Measurements from ENCODE around the gene TGIF1. TPM values are rescaled to one million over a fixed set of nuclear protein-coding genes. Genes with fewer than 3 reads are reported as not detected.

TGIF1 gene
- total RNA-seq, 1 experiment from 2014 or later: 110 TPM

- H2AFZ ChIP-seq (ENCODE audit: low read length): no peak overlapping the region
Observed at GRCh38 chr18:3441290-3441689, 8.7 kb upstream of the TGIF1 start.

DNA sequence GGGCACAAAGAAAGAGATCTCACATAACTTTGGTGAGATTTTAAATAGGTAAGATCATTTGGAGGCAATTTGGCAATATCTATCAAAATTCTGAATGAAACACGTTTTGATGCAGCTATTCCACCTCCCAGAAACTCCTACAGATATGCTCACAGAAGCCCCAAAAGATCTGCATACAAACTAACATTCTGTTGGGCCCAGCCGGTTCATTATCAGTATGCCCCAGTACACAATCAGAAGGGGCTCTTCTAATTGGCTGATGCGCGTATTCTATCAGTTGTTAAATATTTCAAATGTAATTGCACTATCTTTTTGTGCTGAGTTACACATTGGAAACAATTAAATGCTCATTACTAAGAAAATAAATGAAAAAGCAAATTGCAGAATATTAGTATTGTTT lies 7.1 kb upstream of the TGIF1 start:
- Histone ChIP-seq H3K9me3 (ENCODE audit: low read length) (no peaks in the 10 kb centered on the region), H3K36me3 (ENCODE audit: insufficient read depth, low read length) (no peaks in the 10 kb centered on the region), H3K4me3 (ENCODE audit: low read length) (no peak overlapping the region), H3K27ac (ENCODE audit: low read length) (no peak overlapping the region), H2AFZ (ENCODE audit: low read length) (no peak overlapping the region), H3K9ac (ENCODE audit: low read length) (no peak overlapping the region), H3K79me2 (ENCODE audit: low read length) (no peaks in the 10 kb centered on the region), H4K20me1 (ENCODE audit: insufficient read depth, low read depth, low read length) (no peaks in the 10 kb centered on the region), H3K4me2 (ENCODE audit: low read depth, low read length, poor library complexity, severe bottlenecking) (no peak overlapping the region), H3K4me1 (ENCODE audit: low read length) (peaks cover 14% of the 10 kb centered on the region), H3K27me3 (ENCODE audit: low read length) (no peaks in the 10 kb centered on the region), H3K9me2 (replicated peaks; ENCODE audit: insufficient read depth, low read length) (no peaks in the 10 kb centered on the region)
- no peak for DNase-seq

More at GRCh38 chr18:3441290-3441689, 8.7 kb upstream of the TGIF1 start:
- no peaks in the 10 kb centered on the region for H3K9me2 ChIP-seq (replicated peaks; ENCODE audit: insufficient read depth, low read length)
- H3K4me3 ChIP-seq (ENCODE audit: low read length): no peak overlapping the region
- no peaks in the 10 kb centered on the region for H3K9me3 ChIP-seq (ENCODE audit: low read length)
- H3K4me2 ChIP-seq (ENCODE audit: low read depth, low read length, poor library complexity, severe bottlenecking): no peak overlapping the region
- H3K79me2 ChIP-seq (ENCODE audit: low read length): no peaks in the 10 kb centered on the region
- H3K27ac ChIP-seq (ENCODE audit: low read length): no peak overlapping the region
- H3K36me3 ChIP-seq (ENCODE audit: insufficient read depth, low read length): no peaks in the 10 kb centered on the region
- H3K9ac ChIP-seq (ENCODE audit: low read length): no peak overlapping the region
- H3K4me1 ChIP-seq (ENCODE audit: low read length): no peaks in the 10 kb centered on the region; the same call in 1 of the 2 replicates
- H3K27me3 ChIP-seq (ENCODE audit: low read length): no peaks in the 10 kb centered on the region
- DNase-seq: no peak
- H4K20me1 ChIP-seq (ENCODE audit: insufficient read depth, low read depth, low read length): no peaks in the 10 kb centered on the region

- H3K9me3 ChIP-seq (ENCODE audit: low read length): no peaks in the 10 kb centered on the region
- H3K4me2 ChIP-seq (ENCODE audit: low read depth, low read length, poor library complexity, severe bottlenecking): no peak overlapping the region
- no peaks in the 10 kb centered on the region for H3K79me2 ChIP-seq (ENCODE audit: low read length)
- no peak overlapping the region for H2AFZ ChIP-seq (ENCODE audit: low read length)
- H3K4me1 ChIP-seq (ENCODE audit: low read length): peaks cover 20% of the 10 kb centered on the region
- DNase-seq: no peak
- H3K27ac ChIP-seq (ENCODE audit: low read length): no peak overlapping the region
- H3K27me3 ChIP-seq (ENCODE audit: low read length): no peaks in the 10 kb centered on the region
- no peaks in the 10 kb centered on the region for H3K36me3 ChIP-seq (ENCODE audit: insufficient read depth, low read length)
- no peak overlapping the region for H3K4me3 ChIP-seq (ENCODE audit: low read length)
- H4K20me1 ChIP-seq (ENCODE audit: insufficient read depth, low read depth, low read length): no peaks in the 10 kb centered on the region
- H3K9me2 ChIP-seq (replicated peaks; ENCODE audit: insufficient read depth, low read length): no peaks in the 10 kb centered on the region
- no peak overlapping the region for H3K9ac ChIP-seq (ENCODE audit: low read length)
Observed at GRCh38 chr18:3444296-3444695, 5.7 kb upstream of the TGIF1 start.

GRCh38 chr18:3444954-3445353 lies 5.0 kb upstream of the TGIF1 start:
- Histone ChIP-seq H3K4me2 (ENCODE audit: low read depth, low read length, poor library complexity, severe bottlenecking) (no peak overlapping the region), H3K9ac (ENCODE audit: low read length) (no peak overlapping the region), H3K27me3 (ENCODE audit: low read length) (no peaks in the 10 kb centered on the region), H2AFZ (ENCODE audit: low read length) (no peak overlapping the region), H3K4me1 (ENCODE audit: low read length) (peaks cover 20% of the 10 kb centered on the region), H3K36me3 (ENCODE audit: insufficient read depth, low read length) (no peaks in the 10 kb centered on the region), H3K9me3 (ENCODE audit: low read length) (no peaks in the 10 kb centered on the region), H4K20me1 (ENCODE audit: insufficient read depth, low read depth, low read length) (no peaks in the 10 kb centered on the region), H3K4me3 (ENCODE audit: low read length) (no peak overlapping the region), H3K9me2 (replicated peaks; ENCODE audit: insufficient read depth, low read length) (no peaks in the 10 kb centered on the region), H3K27ac (ENCODE audit: low read length) (no peak overlapping the region), H3K79me2 (ENCODE audit: low read length) (no peaks in the 10 kb centered on the region)
- DNase-seq: no peak

DNA sequence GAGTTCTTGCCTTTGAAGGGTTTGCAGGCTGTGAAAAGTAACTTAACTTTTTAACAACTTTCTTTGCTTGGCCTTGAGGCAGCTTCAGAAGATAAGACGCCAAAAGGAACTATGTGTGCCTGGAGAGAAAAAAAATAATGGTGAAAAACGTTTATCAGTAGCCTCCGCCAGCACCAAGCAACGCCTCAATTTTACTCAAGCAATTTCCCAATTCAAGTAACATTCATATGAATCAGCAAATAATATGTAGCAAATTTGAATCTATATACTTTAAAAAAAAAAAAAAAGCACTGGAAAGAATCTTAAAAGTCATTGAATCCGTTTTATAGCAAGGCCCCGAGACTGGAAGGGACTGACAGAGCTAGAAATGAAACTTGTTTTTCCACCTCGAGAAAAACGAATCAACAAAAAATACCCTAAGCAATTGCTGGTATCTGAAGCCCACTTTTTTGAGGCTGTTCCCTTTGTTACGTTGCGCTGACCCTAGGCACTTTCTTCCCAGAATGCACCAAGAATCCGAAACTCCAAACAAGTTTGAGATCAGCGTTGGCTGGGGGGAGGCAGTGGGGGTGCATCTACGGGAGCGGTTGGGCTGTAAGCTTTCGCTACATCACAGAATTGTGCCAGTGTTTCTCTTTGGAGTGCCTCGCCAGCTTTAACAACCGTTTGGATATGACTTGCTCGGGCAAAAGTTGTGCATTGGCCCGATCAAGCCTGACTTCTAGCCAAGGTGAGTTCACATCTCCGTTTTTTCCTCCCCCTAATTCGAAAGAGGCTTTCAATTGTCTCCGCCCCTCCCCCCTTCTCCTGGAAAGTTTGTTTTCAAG lies 2.7 kb upstream of the TGIF1 start:
- H2AFZ ChIP-seq (ENCODE audit: low read length): peak overlapping the region; percentile 68
- peak overlapping the region; percentile 73 for H3K9ac ChIP-seq (ENCODE audit: low read length)
- H4K20me1 ChIP-seq (ENCODE audit: insufficient read depth, low read depth, low read length): no peaks in the 10 kb centered on the region
- H3K36me3 ChIP-seq (ENCODE audit: insufficient read depth, low read length): no peaks in the 10 kb centered on the region
- peaks cover 21% of the 10 kb centered on the region for H3K4me1 ChIP-seq (ENCODE audit: low read length)
- no peaks in the 10 kb centered on the region for H3K9me2 ChIP-seq (replicated peaks; ENCODE audit: insufficient read depth, low read length)
- peaks cover 22% of the 10 kb centered on the region for H3K79me2 ChIP-seq (ENCODE audit: low read length)
- peak overlapping the region; percentile 97 for H3K4me3 ChIP-seq (ENCODE audit: low read length)
- no peak overlapping the region for H3K27ac ChIP-seq (ENCODE audit: low read length)
- peak overlapping the region; percentile 79 for H3K4me2 ChIP-seq (ENCODE audit: low read depth, low read length, poor library complexity, severe bottlenecking)
- DNase-seq: no peak
- H3K27me3 ChIP-seq (ENCODE audit: low read length): no peaks in the 10 kb centered on the region
- H3K9me3 ChIP-seq (ENCODE audit: low read length): no peaks in the 10 kb centered on the region

- H3K27ac ChIP-seq (ENCODE audit: low read length): peak overlapping the region; percentile 89
- H3K27me3 ChIP-seq (ENCODE audit: low read length): no peaks in the 10 kb centered on the region
- H3K4me3 ChIP-seq (ENCODE audit: low read length): peak overlapping the region; percentile 97
- peaks cover 31% of the 10 kb centered on the region for H3K79me2 ChIP-seq (ENCODE audit: low read length)
- no peaks in the 10 kb centered on the region for H3K9me2 ChIP-seq (replicated peaks; ENCODE audit: insufficient read depth, low read length)
- H3K9ac ChIP-seq (ENCODE audit: low read length): peak overlapping the region; percentile 73
- peak overlapping the region; percentile 68 for H2AFZ ChIP-seq (ENCODE audit: low read length)
- DNase-seq: peak; percentile 93
- peak overlapping the region; percentile 79 for H3K4me2 ChIP-seq (ENCODE audit: low read depth, low read length, poor library complexity, severe bottlenecking)
- no peaks in the 10 kb centered on the region for H3K9me3 ChIP-seq (ENCODE audit: low read length)
- H3K36me3 ChIP-seq (ENCODE audit: insufficient read depth, low read length): no peaks in the 10 kb centered on the region
- H4K20me1 ChIP-seq (ENCODE audit: insufficient read depth, low read depth, low read length): no peaks in the 10 kb centered on the region
- H3K4me1 ChIP-seq (ENCODE audit: low read length): peaks cover 30% of the 10 kb centered on the region
Observed at GRCh38 chr18:3447895-3448837, 1.8 kb upstream of the TGIF1 start.

DNA sequence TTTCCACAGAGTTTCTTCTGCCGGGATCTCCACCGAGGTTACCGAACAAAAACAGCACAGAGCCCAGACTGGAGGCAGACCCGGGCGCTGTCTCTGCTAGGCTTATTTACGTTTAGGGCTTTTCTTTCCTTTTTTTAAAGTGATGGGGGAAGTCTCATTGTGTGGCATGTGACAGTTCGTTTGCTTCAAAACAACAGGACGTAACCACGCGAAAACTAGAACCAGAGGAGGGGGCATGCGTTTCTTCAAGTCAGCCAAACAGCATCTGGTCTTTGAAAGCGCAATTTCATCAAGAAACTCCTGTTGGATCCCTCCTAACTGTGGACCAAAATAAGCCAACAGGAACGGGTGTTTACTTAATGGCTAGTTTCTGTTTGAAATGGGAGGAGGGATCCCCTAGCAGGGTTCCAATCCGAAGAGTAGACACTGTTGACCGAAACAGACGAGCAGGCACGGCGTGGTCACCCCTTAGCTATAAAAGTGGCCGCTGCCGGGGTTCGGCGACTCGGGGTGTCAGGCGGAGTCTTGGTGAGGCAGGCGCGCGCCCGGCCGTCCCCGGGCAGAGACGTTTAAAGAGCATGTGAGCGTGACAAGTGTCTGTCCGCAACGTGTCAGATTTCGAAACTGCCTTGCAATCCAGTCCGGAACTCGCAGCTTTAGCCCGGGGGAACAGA lies 997 bp upstream of the TGIF1 start:
- Histone ChIP-seq H2AFZ (ENCODE audit: low read length) (peak overlapping the region; percentile 19; the same call in 1 of the 2 replicates), H3K9ac (ENCODE audit: low read length) (peak overlapping the region; percentile 73), H3K27me3 (ENCODE audit: low read length) (no peaks in the 10 kb centered on the region), H3K4me1 (ENCODE audit: low read length) (peaks cover 38% of the 10 kb centered on the region), H3K4me2 (ENCODE audit: low read depth, low read length, poor library complexity, severe bottlenecking) (peak overlapping the region; percentile 79), H3K4me3 (ENCODE audit: low read length) (peak overlapping the region; percentile 97), H3K36me3 (ENCODE audit: insufficient read depth, low read length) (no peaks in the 10 kb centered on the region), H4K20me1 (ENCODE audit: insufficient read depth, low read depth, low read length) (no peaks in the 10 kb centered on the region), H3K9me2 (replicated peaks; ENCODE audit: insufficient read depth, low read length) (no peaks in the 10 kb centered on the region), H3K79me2 (ENCODE audit: low read length) (peaks cover 39% of the 10 kb centered on the region), H3K27ac (ENCODE audit: low read length) (peak overlapping the region; percentile 89), H3K9me3 (ENCODE audit: low read length) (no peaks in the 10 kb centered on the region)
- DNase-seq: peak; percentile 95

Data from Karpas-422 (cell line).